GM12873 (cell line): ENCODE data around the gene APBA1.

ENCODE experiments used
- TF ChIP-seq, protein P1 (sequence below): IDR thresholded peaks from 2 replicates; pipeline ENCODE4 v1.5.1; 2012; ENCODE audit warnings: low read depth, mild to moderate bottlenecking, moderate library complexity, low read length, control low read depth; ENCODE audit not compliant: insufficient read depth; ENCODE audit errors: missing control alignments

APBA1 gene

DNA sequence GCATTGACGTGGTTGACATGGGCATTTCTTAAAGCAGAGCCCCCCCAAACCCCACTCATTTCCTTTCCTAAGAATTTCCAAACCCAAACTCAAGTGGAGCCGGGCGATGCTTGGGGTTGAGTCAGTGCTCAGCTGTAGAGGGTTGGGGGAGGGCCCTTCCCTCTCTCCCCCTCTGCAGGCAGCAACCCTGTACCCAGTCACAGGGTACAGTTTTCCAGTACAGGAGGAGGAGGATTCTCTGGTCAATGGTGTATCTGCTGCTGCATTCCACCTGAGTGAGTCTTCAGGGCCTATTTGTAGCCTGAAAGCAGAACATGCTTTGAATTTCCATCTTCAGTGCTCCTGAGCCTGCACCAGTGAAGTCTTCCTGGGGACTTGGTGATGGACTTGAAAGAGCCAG is 291.4 kb downstream of the APBA1 start:
- TF ChIP-seq, protein P1, sequence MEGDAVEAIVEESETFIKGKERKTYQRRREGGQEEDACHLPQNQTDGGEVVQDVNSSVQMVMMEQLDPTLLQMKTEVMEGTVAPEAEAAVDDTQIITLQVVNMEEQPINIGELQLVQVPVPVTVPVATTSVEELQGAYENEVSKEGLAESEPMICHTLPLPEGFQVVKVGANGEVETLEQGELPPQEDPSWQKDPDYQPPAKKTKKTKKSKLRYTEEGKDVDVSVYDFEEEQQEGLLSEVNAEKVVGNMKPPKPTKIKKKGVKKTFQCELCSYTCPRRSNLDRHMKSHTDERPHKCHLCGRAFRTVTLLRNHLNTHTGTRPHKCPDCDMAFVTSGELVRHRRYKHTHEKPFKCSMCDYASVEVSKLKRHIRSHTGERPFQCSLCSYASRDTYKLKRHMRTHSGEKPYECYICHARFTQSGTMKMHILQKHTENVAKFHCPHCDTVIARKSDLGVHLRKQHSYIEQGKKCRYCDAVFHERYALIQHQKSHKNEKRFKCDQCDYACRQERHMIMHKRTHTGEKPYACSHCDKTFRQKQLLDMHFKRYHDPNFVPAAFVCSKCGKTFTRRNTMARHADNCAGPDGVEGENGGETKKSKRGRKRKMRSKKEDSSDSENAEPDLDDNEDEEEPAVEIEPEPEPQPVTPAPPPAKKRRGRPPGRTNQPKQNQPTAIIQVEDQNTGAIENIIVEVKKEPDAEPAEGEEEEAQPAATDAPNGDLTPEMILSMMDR, result no peak

DNA sequence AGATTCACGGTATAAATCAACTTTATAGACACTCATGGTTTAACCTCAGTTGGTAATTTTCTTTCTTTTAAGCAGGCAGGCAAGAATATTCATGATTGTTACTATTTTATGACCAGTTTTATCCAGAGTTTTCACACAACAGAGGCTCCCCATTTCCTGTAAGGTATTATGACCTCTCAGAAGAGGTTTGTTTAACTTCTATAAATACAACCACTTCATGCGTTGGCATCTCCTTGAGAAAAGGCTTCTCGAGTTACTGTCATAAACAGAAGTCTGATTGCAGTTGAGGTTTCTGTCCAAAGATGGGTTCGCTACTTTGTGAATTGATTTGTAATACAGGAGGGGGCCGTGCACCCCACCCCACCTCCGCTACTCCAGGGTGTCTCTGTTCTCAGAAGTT is 291.9 kb downstream of the APBA1 start:
- TF ChIP-seq, protein P1, result no peak

DNA sequence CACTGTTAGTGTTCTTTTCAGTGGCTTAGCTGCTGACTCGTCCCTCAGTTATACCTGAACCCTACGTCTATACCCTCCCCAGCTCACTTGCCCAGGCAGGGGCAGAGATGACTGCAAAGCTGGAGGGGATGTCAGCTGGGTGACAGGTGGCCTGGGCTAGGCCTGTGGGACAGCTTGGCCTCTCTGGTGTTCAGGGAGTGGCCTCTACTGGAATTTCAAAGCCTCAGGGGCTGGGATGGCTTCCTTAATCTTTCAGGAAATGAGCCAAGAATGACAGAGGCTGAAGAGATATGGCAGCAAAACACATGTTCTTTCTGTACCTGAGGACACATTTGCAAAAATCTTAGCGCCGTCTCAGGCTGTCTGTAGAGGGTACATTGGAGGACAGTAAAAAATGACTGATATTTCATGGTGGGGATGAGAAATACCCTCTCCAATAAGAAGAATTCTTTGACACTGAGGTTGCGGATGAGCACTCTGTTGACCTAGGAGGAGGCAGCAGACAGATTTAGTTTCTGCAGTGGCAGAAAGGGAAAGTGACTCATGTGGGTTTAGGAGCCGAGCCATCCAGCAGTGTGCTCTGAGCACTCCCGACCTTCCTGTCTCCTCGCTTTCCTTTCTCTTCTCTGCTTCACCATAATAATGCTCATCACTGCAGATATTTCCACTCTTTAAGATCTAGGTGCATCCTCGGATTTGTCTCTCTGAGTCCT is 292.7 kb downstream of the APBA1 start:
- TF ChIP-seq, protein P1, result no peak

DNA sequence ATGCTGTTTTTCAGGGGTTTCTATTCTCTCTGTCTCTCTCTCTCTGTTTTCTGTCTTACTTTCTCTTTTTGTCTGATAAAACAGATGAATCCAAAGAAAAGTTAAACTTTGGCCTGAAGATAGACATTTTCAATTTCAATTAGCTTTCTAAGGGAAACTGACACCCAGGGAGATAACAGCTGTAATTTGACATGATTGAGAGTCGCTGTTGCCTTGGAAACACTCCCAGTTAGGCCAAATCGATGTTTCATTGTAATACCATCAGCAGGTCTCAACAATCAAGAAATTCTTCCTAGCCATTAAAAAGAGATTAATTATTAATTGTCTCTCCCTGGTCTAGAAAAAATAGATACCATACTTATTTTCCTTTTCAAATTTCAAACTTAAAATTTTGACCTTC is 294.2 kb downstream of the APBA1 start:
- TF ChIP-seq, protein P1, result no peak
